HG03280 (cell line): Measurements from ENCODE around the gene PEX12.
"Not testable (repeated sequence)": the region's sequence is repeated elsewhere in the genome, so short reads cannot be mapped to it uniquely, and the experiment has no call there.

Experiments
- ATAC-seq: cut with Tn5 transposase; IDR thresholded peaks from one replicate; pipeline ENCODE4 v1.9.1; 2021; ENCODE audit warnings: mild to moderate bottlenecking, moderate library complexity; ENCODE audit not compliant: unreplicated experiment

The PEX12 gene

DNA sequence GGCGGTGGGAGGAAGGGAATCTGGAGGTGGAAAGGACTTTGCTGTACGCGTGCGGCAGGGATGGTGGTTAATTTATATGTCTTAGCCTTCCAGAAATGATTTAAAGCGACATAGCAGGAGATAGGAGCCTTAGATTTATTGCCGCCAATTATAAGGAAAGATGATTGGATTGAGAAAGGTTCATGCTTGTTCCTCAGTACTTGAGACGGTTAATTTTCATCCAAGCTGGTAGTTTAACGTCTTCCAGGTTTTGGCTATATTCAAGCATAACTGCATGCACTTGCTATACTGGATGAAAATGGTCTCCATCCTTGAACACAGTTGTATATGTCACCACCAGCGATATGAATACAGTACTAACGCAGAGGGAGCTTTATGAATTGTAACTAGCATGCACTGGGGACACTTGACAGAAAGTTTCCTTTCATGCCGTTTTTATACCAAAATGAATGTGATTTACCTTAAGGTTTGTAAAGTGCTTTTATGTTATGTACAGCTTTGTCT is 610 bp upstream of the PEX12 start:
- ATAC-seq, result no peak

DNA sequence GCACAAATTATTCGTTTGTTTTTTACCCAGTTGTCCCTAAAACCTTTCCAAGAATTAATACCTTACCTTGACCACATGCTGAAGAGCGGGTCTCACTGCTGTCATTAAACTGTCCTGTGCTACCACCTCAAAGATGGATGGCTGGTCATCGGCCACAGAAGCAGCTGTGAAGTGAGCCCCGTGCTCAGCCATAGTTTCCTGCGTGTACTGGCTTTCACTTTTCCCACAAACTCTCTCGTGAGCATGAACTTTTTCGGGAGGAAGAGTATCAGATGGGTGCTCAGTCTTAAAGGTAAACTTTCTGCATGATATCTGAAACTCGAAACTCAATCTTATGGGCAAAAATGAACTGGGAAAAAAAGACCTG is 558 bp downstream of the PEX12 start:
- no peak for ATAC-seq

DNA sequence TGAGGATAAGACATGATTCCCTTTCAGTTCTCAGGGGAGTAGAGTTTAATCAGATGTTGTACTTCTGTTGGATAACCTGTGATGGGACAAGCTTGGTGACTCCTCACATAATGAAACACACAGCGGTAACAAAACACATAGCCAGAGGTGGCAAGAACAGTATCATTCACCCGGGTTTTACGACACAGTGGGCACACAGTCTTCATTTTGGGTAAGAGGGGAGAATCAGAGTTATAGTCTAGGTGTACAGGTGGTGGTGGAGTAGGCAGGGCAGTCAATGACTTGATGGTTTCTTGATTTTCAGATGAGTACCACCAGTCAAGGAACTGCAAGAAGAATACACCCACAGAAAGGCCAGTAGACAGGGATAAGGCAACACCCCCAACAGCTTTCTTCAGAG is 2.6 kb downstream of the PEX12 start:
- no peak for ATAC-seq

DNA sequence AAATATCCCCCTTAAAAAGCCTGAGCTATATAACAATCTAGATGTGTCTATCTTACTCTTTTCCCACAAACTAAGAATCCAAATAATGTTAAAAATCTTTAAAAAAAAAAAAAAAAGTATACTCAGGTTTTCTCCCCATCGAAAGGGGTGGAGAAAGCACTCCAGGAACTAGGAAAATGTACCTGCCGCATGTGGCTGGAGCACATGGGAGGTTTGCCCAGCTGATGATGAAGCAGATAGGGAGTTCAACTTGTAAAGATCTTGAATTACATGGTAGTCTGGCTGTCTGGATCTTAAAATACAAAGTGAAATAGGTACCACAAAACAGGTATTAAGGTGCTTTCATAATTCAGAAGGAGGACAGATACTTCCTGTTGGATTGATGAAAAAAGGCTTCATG is 9.0 kb downstream of the PEX12 start:
- no peak for ATAC-seq

DNA sequence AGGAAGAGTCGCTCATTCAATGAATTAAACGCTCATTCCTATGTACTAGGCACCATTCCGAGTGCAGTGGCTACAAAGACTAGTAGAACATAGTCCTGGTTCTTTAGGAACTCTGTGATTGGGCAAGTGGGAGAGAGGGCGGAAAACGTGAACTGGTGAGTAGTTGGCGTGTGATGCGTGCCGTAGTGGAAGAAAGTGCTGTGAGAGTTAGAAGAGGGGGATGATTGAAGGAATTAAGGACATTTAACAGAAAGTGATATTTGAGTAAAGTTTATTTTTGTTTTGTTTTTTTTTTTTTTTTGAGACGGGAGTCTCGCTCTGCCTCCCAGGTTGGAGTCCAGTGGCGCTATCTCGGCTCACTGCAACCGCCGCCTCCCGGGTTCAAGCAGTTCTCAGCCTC is 9.8 kb downstream of the PEX12 start:
- ATAC-seq, result no peak

DNA sequence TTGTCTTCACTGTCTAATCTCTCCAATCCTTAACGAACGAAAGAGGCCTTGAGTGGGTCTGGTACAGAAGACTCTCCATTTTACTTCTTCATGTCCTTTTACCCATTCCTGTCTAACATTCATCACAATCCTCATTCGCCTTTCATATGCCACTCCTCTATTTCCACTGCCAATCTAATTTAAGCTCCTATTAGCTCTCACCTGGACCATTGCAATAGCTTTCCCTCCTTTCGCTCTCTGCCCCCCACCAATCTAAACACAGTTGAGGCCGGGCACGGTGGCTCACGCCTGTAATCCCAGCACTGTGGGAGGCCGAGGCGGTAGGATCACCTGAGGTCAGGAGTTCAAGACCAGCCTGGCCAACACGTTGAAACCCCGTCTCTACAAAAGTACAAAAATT is 11.4 kb downstream of the PEX12 start:
- no peak for ATAC-seq

DNA sequence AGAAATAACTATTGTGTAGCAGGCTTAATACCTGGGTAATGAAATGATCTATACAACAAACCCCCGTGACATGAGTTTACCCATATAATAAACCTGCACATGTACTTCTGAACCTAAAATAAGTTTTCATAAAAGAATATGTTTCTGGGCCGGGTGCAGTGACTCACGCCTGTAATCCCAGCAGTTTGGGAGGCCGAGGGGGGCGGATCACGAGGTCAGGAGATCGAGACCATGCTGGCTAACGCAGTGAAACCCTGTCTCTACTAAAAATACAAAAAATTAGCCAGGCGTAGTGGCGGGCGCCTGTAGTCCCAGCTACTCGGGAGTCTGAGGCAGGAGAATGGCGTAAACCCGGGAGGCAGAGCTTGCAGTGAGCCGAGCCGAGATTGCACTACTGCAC is 15.2 kb downstream of the PEX12 start:
- not testable (repeated sequence) for ATAC-seq

DNA sequence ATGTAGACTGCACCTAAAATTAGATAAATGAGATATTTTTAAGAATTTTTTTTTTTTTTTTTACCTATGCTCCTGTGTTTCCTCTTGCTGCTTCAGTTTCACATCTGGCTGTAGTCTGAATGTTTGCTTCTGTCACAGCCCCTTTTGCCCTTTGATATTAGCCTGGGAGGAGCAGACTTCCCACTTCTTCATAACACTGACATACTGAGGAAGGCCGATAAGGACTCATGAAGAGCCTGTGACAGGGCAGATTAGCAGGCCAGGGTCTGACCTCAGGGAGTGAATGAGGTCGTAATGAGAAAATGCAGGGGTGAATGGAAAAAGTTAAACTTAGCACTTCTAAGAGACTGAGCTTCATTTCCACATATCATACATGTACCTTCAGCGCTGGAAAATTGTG is 17.7 kb downstream of the PEX12 start, which contains the start of gene SLFN14:
TSS of gene SLFN14 (minus strand) at position 117 of the 400 bp plus-strand sequence. CDS start 2,757 bp downstream, outside the sequence.
- ATAC-seq, result no peak

DNA sequence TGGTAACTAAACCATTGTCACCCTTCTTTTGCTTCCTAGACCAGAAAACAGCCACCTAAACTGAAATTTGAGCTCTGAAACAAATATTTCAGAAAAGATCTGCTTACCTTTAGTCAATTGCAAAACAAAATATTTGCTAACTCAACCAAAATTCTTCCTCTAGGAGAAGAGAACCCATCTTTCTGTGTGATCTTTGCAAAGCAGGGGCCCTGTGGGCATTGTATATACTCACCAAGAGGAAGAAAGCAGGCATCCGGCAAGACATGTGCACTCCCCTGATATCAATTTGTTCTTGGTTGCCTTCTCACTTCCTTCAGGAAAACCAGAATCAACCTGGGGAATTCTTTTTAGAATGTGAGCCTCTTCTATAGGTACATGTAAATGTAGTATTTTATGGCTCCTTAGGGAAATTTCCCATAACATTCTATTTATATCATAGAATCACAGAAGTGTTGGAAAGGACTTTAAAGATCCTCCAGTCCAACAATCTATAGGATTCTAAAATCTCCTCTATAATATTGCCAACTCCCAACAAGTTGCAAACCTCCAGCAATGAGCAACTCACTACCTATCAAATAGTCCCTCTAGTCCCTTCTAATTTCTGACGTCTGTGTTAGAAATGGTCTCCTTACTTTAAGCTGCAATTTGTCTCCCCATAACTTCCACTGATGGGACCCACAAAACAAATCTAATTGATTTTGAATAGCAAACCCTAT is 18.7 kb downstream of the PEX12 start:
- ATAC-seq, result no peak

DNA sequence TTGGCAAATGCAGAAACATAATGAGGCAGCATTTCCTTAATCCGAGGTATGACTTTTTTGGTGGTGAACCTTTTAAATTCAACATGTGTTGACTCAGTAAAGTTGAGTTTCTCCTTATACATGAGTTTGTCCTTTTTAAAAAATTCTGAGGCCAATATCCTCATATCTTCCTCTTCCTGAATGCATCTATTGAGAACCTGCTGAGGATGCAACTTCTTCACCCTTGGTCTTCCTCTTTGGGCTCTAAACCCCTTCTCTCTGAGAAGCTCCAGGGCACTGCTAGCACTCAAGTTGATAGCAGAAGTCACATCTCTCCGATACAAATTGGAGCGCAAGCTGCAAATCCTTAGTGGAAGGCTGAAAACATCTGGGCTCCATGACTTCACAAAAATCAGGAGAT is 21.0 kb downstream of the PEX12 start:
- ATAC-seq, result no peak

DNA sequence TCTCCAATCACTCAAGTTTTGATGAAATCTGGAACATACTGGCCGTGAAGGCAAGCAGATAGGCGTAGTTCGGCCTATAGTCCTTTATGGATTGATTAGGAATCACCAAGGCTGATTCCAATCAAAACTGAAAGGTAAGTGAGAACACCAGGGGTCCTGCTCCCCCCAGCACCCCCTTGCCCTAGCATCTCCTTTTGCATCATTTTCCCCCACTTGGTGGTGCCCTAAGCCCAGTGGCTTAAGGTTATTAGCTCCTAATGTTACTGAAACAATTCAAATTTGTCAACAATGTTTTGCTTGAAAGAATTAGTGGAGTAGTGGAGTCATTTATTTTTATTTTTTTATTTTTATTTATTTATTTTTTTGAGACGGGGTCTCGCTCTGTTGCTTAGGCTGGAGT is 22.7 kb downstream of the PEX12 start:
- no peak for ATAC-seq

DNA sequence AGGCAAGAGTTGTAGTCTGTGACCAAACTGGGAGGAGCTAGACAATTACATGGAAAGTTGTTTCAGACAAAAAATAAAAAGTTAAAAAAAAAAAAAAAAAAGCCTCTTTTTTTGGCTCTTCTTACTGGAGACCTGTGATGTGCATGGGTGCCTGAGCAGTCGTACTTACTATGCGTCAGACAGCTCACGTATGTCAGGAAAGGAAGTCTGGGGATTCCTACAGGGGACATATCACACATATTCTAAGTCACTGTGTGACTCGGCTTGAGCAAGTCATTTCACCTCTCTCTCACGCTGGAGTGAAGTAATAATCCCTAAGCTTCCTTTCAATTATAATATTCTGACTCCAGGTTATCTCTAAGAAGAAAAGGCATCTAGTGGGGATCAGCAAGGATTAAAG is 23.7 kb downstream of the PEX12 start:
- ATAC-seq, result no peak

DNA sequence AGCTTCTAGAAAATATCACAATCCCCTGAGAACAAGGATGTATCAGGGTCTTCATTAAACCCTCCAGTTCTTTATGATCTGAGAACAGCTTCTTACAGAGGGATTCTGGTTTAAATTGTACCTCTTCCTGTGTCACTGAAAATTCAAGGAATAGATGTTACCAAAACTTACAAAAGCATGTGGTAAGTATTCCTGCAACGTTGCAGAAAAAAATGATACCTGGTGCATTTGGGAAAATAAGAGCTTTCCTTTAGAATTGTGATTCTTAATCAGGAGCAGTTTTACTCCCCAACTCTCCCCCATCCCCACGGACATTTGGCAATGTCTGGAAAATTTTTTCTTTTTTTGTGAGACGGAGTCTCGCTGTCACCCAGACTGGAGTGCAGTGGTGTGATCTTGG is 25.1 kb downstream of the PEX12 start:
- no peak for ATAC-seq

DNA sequence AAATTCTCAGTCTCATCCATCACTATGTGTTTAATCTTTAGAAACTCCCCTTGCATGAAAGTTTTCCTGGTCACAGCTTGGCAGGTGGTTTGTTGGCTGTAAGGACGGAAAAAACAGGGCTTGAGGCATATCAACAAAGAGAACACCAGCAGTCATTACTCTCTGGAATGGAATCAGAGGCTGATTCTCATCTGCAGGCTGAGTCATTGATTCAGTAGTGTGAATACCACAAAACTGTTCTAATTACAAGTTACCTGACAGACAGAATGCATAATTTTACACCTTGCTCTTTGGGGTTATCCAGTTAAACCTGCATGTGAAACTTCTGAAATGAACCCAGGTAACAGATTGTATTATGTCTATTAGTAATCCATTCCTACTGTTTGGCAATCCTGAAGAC is 29.4 kb downstream of the PEX12 start:
- ATAC-seq, result no peak

DNA sequence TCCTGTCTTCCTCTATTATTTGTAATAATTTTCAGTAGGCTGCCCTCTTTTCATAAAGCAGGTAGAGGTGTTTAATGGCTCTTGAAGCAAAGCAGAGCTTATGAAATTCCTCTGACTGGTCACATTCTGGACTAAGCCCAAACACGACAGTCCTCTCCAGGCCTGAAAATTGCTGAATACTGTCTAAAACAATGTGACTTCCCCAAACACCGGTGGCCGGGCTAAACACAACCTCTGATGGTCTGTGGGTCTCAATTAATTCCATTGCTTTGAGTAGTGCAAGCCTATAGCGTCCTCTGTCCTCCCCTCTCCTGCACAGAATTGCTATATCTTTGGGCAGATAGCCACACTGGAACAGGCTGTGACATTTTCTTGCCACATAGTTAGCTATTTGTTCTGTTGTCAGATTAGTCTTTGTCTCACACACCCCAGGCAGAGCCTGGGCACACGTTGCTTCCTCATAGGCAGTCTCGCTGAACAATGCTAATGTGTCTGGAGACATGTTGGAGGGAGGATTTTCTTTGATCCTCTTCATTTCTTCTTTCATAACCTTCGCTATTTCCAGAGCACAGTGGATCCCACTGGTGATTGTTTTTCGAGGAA is 30.1 kb downstream of the PEX12 start:
- ATAC-seq, result no peak

DNA sequence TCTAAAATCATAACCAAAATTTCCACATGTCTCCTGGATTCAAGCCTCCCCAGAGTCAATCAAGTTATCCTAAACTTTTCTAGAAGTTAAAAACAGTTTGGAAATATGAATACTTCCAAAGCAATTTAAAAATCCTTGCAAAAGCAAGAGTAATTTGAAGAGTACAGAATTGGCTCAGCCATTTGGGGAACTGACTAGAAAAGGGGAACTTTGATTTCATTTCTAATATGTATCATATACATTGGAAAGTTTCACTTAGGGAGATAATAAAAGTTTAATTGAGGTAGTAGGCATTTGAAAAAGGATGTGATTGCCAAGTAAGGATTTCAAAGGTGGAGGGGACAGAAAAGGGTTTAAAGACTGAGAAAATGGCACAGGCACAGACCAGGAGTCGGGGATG is 31.9 kb downstream of the PEX12 start:
- ATAC-seq, result no peak

DNA sequence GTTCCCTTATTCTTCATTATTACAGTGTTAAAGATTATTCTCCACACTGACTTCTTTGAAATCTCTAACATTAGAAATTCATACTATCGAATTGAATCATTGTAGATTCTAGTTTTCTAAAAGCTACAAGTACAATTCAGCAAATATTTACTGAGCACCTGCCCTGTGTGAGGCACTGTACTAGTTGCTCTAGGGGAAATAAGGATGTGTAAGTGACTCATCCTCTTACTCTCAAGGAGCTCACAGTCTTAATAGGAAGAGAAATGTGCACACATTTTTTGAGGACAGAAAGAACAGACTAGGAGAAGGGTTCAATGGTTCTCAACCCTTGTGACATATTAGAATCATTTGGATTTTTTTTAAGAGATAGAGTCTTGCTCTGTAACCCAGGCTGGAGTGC is 33.2 kb downstream of the PEX12 start:
- no peak for ATAC-seq

DNA sequence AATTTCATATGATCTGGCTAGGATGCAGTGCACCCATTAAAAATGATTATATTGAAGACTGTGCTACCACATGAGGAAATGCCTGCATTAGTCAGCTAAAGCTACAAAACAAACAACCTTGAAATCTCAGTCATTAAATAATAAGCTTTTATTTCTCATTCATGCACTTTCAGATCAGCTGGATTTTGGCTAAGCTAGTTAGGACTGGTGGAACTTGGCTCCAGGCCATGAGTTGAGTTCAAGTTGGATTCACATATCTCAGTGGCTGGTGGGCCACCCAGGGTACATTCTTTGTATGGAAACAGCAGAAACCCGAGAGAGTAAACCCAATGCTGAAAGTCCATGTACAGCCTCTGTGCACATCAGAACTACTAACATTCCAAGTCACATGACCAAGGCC is 34.5 kb downstream of the PEX12 start:
- ATAC-seq, result no peak

DNA sequence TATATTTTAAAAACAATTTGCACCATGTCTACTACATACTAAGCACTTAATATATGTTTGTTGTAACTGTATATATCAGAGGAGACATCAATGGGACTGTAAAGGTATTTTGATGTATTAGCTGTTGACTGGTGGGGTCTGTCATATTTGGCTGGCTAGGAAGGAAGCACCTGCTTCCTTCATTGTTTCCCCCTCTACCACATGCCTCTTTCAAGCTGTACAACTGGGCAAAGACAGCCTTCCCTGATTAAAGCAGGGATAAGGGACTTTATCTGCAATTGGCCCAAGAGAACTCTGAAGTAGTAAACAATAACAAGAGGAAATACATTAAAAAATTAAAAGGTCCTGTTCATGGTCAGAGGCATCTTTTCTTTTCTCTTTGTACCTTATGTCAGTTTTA is 35.4 kb downstream of the PEX12 start:
- no peak for ATAC-seq

DNA sequence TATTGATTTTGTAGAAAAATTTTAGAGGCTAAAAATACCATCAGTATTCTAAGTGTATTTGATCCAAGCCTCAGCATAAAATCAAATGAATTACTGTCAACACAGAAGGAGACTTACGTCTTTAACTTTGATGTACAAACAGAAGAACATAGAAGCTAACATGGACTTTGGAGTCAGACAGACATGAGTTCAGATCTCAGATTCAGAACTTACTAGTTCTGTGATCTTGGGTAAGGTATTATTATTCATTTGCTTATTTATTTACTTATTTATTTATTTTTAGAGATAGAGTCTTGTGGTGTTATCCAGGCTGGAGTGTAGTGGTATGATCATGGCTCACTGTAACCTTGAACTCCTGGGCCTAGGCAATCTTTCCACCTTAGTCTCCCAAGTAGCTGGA is 36.9 kb downstream of the PEX12 start:
- no peak for ATAC-seq

DNA sequence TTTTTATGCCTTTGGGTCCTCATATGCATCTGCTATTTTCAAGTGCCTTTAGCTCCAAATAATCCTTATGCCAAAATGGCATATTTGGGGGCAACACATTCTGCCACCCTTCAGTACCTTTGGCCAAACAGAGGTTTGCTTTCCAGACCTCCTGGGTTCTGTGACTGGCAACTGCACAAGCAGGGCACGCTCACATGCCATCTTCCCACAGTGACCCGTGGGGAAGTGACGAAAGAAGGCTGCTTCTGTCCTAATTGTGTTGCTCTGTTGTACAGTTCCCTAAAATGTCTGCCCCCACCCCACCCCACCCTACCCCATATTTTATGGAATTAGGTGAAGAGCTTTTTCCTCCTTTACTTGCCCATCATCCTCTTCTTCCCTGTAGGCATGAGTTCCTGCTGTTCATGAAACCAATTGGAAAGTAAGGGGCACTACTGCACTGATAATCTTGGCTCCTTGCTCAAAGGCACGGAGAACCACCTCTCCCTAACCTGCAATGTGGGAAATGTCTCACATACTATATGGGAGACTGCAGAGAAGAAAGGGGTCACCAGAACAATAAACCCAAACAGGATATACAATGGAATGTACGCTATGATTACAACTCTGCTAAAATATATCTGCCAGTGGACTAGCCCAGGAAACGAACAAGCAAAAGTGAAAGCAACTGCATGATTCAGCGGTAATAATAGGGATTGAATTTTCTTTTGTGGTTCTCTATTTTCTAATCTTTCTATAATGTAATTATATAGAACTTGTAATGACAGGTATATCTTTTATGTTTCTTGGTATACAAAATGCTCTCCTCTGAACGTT is 37.6 kb downstream of the PEX12 start:
- ATAC-seq, result no peak

DNA sequence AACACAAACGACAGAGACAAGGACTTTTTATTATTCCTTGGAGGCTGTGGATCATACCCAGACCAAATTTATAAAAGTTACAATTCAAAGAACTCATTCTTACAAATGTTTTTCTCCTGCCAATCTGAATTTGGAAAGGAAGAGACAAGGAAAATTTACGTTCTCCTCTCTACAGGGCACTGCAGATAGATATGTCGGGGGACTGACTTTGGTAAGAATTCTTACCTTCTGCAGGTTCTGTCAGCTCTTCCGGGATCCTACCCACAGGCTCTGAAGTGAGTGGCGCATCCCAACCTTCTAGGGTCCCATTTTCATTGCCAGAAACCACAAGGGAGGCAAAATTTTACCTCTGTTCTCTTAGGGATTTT is 38.7 kb downstream of the PEX12 start:
- ATAC-seq, result no peak
